Measurements from ENCODE around the gene CUBN. TPM values are rescaled to one million over a fixed set of nuclear protein-coding genes. Genes with fewer than 3 reads are reported as not detected.
A peak's percentile ranks its signal among the peaks of the same experiment; 100 is the strongest.

Gene CUBN
- total RNA-seq, 4 donors from 2014 or later, result 9.2 to 38.9 (median 25.4) TPM

DNA sequence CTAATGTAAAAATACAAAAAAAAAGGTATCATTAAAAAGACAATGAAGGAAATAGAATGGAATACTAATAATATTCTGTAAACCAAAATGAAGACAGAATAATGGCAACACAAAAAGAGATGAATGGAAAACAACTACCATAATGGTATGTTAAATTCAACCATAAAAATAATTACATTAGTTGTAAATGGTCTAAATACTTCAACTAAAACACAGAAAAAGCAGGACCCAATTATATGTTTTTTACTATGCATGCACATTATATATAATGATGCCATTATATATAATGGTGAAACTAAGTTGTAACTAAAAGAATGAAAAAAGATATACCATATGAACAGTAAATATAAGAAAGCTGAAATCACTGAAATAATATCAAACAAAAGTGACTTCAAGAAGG is 76.5 kb downstream of the CUBN start:
- H3K36me3 ChIP-seq, result no peaks in the 10 kb centered on the region
- TF ChIP-seq POLR2A (IDR thresholded peaks at IDR 0.05), result no peak
- TF ChIP-seq, protein P1, sequence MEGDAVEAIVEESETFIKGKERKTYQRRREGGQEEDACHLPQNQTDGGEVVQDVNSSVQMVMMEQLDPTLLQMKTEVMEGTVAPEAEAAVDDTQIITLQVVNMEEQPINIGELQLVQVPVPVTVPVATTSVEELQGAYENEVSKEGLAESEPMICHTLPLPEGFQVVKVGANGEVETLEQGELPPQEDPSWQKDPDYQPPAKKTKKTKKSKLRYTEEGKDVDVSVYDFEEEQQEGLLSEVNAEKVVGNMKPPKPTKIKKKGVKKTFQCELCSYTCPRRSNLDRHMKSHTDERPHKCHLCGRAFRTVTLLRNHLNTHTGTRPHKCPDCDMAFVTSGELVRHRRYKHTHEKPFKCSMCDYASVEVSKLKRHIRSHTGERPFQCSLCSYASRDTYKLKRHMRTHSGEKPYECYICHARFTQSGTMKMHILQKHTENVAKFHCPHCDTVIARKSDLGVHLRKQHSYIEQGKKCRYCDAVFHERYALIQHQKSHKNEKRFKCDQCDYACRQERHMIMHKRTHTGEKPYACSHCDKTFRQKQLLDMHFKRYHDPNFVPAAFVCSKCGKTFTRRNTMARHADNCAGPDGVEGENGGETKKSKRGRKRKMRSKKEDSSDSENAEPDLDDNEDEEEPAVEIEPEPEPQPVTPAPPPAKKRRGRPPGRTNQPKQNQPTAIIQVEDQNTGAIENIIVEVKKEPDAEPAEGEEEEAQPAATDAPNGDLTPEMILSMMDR (IDR thresholded peaks at IDR 0.05), result no peak
- TF ChIP-seq EP300 (IDR thresholded peaks at IDR 0.05), result no peak
- H3K27ac ChIP-seq, result no peak overlapping the region
- H3K4me3 ChIP-seq, result no peak overlapping the region
- peaks cover 0 to 7% (median 0%) of the 10 kb centered on the region in 4 donors for H3K9me3 ChIP-seq
- DNase-seq (ENCODE audit: low spot score in 2 of 2), result no peak
- H3K27me3 ChIP-seq, result no peaks in the 10 kb centered on the region
- H3K4me1 ChIP-seq, result peaks cover 0 to 8% (median 2%) of the 10 kb centered on the region in 4 donors

DNA sequence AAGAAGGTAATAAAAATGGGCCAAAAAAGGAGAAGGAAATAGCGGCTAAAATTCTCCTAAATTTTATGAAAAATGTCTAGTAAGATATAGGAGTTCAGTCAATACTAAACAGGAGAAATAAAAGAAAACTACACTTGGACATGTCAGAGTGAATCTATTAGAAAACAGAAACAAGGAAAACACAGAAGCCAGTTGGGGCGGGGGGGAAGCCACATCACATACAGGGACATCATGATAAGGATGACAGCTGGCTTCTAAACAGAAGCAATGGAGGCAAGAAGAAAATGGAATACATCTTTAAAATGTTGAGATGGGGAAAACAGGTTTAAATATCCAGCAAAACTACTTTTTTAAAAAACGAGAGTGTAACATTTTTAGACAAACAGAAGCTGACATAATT is 77.8 kb downstream of the CUBN start:
- Histone ChIP-seq H3K27me3 (no peaks in the 10 kb centered on the region), H3K36me3 (no peaks in the 10 kb centered on the region), H3K4me3 (no peak overlapping the region), H3K27ac (no peak overlapping the region), H3K9me3 (peaks cover 0 to 7% (median 0%) of the 10 kb centered on the region in 4 donors), H3K4me1 (peaks cover 0 to 8% (median 3%) of the 10 kb centered on the region in 4 donors)
- DNase-seq (ENCODE audit: low spot score in 2 of 2), result no peak
- 90 to 94% methylated on average over 3 of the region's 3 CpGs for WGBS, 2 donors
- TF ChIP-seq, protein P1 (IDR thresholded peaks at IDR 0.05), result no peak
- no peak for TF ChIP-seq EP300 (IDR thresholded peaks at IDR 0.05)
- TF ChIP-seq POLR2A (IDR thresholded peaks at IDR 0.05), result no peak

DNA sequence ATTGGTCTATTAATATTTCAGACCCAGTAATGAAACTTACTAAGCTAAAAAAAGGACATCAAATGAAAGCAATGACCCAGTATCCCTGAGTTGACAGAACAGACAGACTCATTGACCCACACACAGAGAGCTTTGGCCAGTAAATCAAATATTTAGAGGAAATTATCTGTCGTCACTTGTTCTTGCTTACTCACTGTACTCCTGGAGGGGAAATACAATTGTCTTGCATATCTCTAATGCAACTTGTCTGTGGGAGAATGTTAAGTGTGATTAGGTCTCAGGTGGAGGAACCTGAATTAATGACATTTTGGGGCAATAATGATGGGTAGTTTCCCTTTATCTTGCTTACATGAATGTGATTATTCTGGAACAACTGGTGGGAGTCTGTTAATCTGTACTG is 80.4 kb downstream of the CUBN start:
- TF ChIP-seq, protein P1 (IDR thresholded peaks at IDR 0.05), result no peak
- TF ChIP-seq EP300 (IDR thresholded peaks at IDR 0.05), result no peak
- TF ChIP-seq POLR2A (IDR thresholded peaks at IDR 0.05), result no peak
- DNase-seq (ENCODE audit: low spot score in 2 of 2), result no peak
- no peak overlapping the region for H3K4me3 ChIP-seq
- peaks cover 0 to 7% (median 0%) of the 10 kb centered on the region in 4 donors for H3K9me3 ChIP-seq
- 60% methylated on average over 1 of the region's 1 CpG for WGBS, 2 donors
- H3K27me3 ChIP-seq, result no peaks in the 10 kb centered on the region
- H3K4me1 ChIP-seq, result peaks cover 0 to 8% (median 3%) of the 10 kb centered on the region in 4 donors
- H3K27ac ChIP-seq, result peak overlapping the region in 1 of 4 donors; percentile 16
- no peaks in the 10 kb centered on the region for H3K36me3 ChIP-seq

DNA sequence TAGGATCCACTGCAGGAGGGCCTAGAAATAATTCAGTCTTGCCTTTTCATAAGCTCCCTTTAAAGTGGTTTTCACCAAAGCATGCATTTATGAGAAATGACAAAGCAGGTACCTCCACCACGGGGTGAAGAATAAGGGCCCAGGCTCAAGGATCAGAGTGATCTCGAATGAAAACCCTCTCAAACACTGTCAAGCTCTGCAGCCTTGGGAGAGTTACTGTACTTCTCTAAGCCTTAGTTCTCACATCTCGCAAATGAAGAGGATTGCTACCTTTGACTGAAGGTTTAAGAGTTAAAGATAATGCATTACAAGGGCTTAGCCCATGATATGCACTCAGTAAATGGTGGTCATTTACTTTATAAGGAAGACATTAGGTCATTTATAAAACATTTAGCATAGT is 81.7 kb downstream of the CUBN start:
- DNase-seq (ENCODE audit: low spot score in 2 of 2), result no peak
- Histone ChIP-seq H3K36me3 (no peaks in the 10 kb centered on the region), H3K27ac (no peak overlapping the region), H3K9me3 (peaks cover 0 to 7% (median 0%) of the 10 kb centered on the region in 4 donors), H3K4me3 (no peak overlapping the region), H3K27me3 (no peaks in the 10 kb centered on the region), H3K4me1 (peaks cover 0 to 8% (median 3%) of the 10 kb centered on the region in 4 donors)
- WGBS, 2 donors, result 72 to 73% methylated on average over 3 of the region's 3 CpGs
- TF ChIP-seq, protein P1 (IDR thresholded peaks at IDR 0.05), result no peak
- no peak for TF ChIP-seq POLR2A (IDR thresholded peaks at IDR 0.05)
- TF ChIP-seq EP300 (IDR thresholded peaks at IDR 0.05), result no peak

DNA sequence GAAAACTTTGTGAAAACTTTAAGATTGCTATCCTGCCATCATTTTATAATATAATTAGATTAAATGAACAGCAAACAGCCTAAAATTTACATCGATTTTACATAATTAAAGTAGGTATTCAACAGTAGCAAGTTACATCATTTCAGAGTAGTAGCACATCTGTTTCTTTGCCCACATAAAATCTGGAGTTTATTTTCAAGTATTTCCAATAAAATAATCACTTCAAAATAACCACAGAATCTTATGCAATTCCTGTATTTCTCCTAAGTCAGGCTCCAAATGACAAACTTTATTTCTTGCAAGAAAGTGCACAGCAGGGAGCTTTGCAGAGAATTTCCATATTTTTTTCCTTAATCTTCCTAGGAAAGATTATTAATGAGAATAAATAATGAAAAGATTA is 82.6 kb downstream of the CUBN start:
- no peaks in the 10 kb centered on the region for H3K27me3 ChIP-seq
- H3K4me1 ChIP-seq, result peaks cover 0 to 14% (median 3%) of the 10 kb centered on the region in 4 donors
- no peak for DNase-seq (ENCODE audit: low spot score in 2 of 2)
- H3K36me3 ChIP-seq, result no peaks in the 10 kb centered on the region
- TF ChIP-seq EP300 (IDR thresholded peaks at IDR 0.05) (no peak), POLR2A (IDR thresholded peaks at IDR 0.05) (no peak)
- TF ChIP-seq, protein P1 (IDR thresholded peaks at IDR 0.05), result no peak
- H3K9me3 ChIP-seq, result peaks cover 0 to 7% (median 0%) of the 10 kb centered on the region in 4 donors
- H3K27ac ChIP-seq, result peak overlapping the region in 3 of 4 donors; percentile 1 to 46 (median 46)
- WGBS, 2 donors, result 59 to 77% methylated on average over 1 of the region's 1 CpG
- H3K4me3 ChIP-seq, result peak overlapping the region in 1 of 4 donors; percentile 17

Measured in tibial nerve (tissue), 4 donors.